Measurements from ENCODE around the gene MTNR1A. TPM values are rescaled to one million over a fixed set of nuclear protein-coding genes. Genes with fewer than 3 reads are reported as not detected.

MTNR1A gene
- total RNA-seq: not detected

DNA sequence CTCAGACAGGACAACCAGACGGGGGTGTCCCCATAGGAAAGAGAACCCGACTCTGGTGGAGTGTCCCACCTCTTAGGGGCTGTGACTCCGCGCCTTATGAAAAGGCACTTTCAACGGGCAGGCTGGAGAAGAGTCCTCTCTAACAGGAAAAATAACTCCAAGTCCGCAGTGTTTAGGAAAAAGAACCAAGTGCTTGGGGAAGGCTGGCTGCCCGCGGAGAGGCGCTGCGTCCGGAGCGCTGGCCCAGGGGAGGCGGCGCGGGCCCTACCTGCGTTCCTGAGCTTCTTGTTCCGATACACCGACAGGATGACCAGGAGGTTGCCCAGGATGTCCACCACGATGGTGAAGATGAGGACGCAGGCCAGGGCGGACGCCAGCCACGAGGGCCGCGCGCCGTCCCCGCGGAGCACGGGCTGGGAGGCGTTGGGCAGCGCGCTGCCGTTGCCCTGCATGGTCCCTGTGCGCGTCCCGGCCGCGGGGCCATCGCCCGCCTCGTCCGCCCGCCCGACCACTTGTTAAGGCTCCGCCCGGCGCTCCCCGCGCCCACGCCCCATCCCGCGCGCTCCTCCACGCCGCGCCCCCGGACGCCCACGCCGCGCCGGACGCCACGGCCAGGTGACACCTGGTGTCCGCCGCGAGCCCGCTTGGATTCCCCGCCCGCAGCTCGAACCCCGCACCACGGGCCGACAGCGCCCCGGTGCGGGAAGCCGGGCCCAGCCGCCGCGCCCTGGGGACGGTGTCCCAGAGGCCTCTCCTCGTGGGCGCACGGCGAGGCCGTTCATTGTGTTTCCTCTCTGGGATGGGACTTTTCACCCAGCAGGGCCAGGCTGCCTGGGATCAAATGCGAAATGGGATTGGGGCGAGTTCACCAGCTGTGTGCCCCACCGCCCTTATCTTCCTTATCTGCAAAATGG, at the start of gene MTNR1A:
TSS of gene MTNR1A (minus strand) at position 654 of the 914 bp plus-strand sequence. CDS start at position 452, 202 bp downstream.
- TF ChIP-seq, protein P1, sequence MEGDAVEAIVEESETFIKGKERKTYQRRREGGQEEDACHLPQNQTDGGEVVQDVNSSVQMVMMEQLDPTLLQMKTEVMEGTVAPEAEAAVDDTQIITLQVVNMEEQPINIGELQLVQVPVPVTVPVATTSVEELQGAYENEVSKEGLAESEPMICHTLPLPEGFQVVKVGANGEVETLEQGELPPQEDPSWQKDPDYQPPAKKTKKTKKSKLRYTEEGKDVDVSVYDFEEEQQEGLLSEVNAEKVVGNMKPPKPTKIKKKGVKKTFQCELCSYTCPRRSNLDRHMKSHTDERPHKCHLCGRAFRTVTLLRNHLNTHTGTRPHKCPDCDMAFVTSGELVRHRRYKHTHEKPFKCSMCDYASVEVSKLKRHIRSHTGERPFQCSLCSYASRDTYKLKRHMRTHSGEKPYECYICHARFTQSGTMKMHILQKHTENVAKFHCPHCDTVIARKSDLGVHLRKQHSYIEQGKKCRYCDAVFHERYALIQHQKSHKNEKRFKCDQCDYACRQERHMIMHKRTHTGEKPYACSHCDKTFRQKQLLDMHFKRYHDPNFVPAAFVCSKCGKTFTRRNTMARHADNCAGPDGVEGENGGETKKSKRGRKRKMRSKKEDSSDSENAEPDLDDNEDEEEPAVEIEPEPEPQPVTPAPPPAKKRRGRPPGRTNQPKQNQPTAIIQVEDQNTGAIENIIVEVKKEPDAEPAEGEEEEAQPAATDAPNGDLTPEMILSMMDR (IDR thresholded peaks at IDR 0.05): no peak
- H3K27ac Mint-ChIP-seq: no peak within 1 kb of the TSS
- no peaks in the 10 kb centered on the region for H3K9me3 Mint-ChIP-seq
- H3K4me1 Mint-ChIP-seq (ENCODE audit: low read depth): no peaks in the 10 kb centered on the region
- no peak within 1 kb of the TSS for H3K4me3 Mint-ChIP-seq
- H3K36me3 Mint-ChIP-seq (ENCODE audit: low read depth): no peaks in the 10 kb centered on the region
- CTCF ChIA-PET: no interaction called here
- DNase-seq (no peak), ATAC-seq (no peak)
- POLR2A ChIA-PET: no interaction called here
- peaks cover 24% of the 10 kb centered on the region for H3K27me3 Mint-ChIP-seq
- intact Hi-C loops (cut with micrococcal nuclease): no loop called here

DNA sequence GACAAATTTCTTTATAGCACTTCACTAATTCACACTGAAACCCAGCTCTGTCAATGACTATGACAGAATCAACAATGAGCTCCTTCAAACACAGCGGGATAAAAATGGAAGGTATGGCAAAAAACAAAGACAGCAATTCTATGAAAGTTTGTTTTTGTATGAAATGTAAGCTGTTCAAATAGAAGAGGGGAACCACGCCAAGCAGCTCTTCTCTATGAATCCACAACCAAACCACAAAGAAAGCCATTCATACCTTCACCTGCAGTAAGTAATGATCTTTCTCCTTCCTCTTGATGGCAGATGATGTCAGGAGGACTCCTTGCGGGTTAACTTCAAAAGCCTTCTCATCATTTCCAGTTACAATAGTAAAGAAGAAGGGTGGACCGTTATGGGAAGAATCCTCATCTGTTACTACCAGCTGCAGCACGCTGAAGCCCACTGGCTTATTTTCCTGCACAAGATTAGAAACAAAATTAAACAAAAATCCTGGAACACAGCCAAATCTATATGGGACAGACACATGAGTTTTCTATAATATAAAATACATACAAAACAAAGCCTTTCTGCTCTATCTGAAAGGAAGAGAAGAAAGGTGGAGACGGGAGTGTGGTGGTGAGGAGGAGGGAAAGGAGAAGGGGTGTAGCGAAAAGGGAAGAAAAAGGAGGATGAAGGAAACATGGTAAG, 48.9 kb upstream of the MTNR1A start:
- Mint-ChIP-seq H3K27ac (no peak overlapping the region), H3K4me3 (no peak overlapping the region), H3K27me3 (no peaks in the 10 kb centered on the region), H3K36me3 (ENCODE audit: low read depth) (no peaks in the 10 kb centered on the region), H3K9me3 (peaks cover 4% of the 10 kb centered on the region), H3K4me1 (ENCODE audit: low read depth) (no peaks in the 10 kb centered on the region)
- ChIA-PET POLR2A (no interaction called here), CTCF (interaction anchor here (0.7 kb wide), 1 partner anchor 9 kb away, joined by 3 read pairs; no protein-coding TSS in a partner anchor)
- DNase-seq (no peak), ATAC-seq (no peak)
- intact Hi-C loops (cut with micrococcal nuclease): no loop called here
- TF ChIP-seq, protein P1 (IDR thresholded peaks at IDR 0.05): no peak

DNA sequence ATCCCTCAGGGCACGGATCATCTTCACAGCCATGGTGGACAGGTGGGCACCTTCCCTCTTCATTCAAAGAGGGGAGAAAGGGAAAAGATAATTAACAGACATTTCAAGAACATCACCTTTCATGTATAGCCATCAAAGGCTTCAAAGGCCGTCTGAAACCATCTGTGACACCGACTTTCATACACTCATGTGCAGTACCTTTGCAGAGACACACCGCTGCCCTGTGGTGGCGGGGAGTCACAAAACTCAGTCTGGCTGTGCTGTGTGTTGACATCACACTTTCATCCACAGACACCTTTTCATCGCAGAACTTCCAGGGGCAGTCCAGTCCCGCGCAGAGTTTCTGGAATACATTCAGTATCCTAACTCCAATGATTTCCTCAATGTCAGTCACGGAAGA, 47.6 kb upstream of the MTNR1A start:
- Mint-ChIP-seq H3K4me1 (ENCODE audit: low read depth) (no peaks in the 10 kb centered on the region), H3K4me3 (no peak overlapping the region), H3K27me3 (no peaks in the 10 kb centered on the region), H3K27ac (no peak overlapping the region), H3K36me3 (ENCODE audit: low read depth) (no peaks in the 10 kb centered on the region), H3K9me3 (peaks cover 4% of the 10 kb centered on the region)
- DNase-seq: no peak
- CTCF ChIA-PET: no interaction called here
- ATAC-seq: no peak
- TF ChIP-seq, protein P1 (IDR thresholded peaks at IDR 0.05): no peak
- POLR2A ChIA-PET: no interaction called here
- intact Hi-C loops (cut with micrococcal nuclease): no loop called here

DNA sequence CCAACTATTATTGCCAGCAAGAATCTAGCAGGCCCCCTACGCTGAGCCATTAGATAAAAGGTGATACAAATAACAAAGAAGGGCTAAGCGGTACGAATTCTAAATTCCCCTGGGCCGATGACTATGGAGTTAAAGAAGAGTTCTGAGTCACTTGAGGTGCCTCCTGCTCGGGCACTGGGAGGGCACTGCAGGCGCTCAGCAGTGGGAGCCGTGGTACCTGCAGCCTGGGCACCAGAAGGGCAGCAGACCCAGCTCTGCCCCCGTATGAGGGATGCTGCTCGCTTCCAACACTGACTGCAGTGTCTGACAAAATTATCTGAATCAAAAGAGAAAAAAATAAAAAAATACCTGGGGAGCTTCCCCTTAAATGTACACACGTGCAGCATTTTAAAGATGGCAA, 44.1 kb upstream of the MTNR1A start:
- TF ChIP-seq, protein P1 (IDR thresholded peaks at IDR 0.05): no peak
- intact Hi-C loops (cut with micrococcal nuclease): no loop called here
- Mint-ChIP-seq H3K27me3 (no peaks in the 10 kb centered on the region), H3K9me3 (peaks cover 4% of the 10 kb centered on the region), H3K36me3 (ENCODE audit: low read depth) (no peaks in the 10 kb centered on the region), H3K27ac (no peak overlapping the region), H3K4me3 (no peak overlapping the region), H3K4me1 (ENCODE audit: low read depth) (no peaks in the 10 kb centered on the region)
- no peak for ATAC-seq
- POLR2A ChIA-PET: no interaction called here
- CTCF ChIA-PET: no interaction called here
- DNase-seq: no peak

DNA sequence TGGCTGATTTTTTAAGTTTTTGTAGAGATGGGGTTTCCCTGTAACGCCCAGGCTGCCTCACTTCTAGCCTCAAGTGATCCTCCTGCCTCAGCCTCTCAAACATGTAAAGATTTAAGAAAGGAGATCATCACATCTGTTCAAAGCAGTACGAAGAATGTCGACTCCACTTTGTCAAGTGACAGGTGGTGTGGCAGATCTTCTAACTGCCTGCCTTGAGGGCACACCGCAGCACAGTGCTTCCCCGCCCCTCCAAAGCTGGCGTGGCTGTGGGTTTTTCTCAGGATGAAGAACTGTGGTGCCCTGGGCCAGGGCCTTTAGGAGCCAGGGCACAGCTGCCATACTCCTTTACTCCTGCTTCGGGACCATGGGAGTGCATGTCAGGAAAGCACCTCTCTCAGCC, 43.3 kb upstream of the MTNR1A start:
- no peaks in the 10 kb centered on the region for H3K9me3 Mint-ChIP-seq
- CTCF ChIA-PET: interaction anchor here (1.5 kb wide), 1 partner anchor 11 kb away, joined by 5 read pairs; no protein-coding TSS in a partner anchor

More for the DNA sequence above, 43.3 kb upstream of the MTNR1A start:
- Mint-ChIP-seq H3K4me1 (ENCODE audit: low read depth) (no peaks in the 10 kb centered on the region), H3K36me3 (ENCODE audit: low read depth) (no peaks in the 10 kb centered on the region), H3K27me3 (no peaks in the 10 kb centered on the region), H3K27ac (no peak overlapping the region), H3K4me3 (no peak overlapping the region)
- intact Hi-C loops (cut with micrococcal nuclease): no loop called here
- TF ChIP-seq, protein P1 (IDR thresholded peaks at IDR 0.05): no peak
- DNase-seq (no peak), ATAC-seq (no peak)
- POLR2A ChIA-PET: no interaction called here
